NB4 (cell line): ENCODE measurements around the gene WNT7B.

Experiments used
- DNase-seq: peaks from one replicate; pipeline ENCODE4 v3.0.0; 2010; ENCODE audit warnings: low read depth
- H3K4me3 ChIP-seq: one replicate; pipeline ENCODE4 v1.5.1; 2011; ENCODE audit warnings: mild to moderate bottlenecking, low read depth, low read length, moderate library complexity
- MYC ChIP-seq: IDR thresholded peaks from 2 replicates; pipeline ENCODE4 v1.6.1; 2011; ENCODE audit warnings: low read depth, low read length
- POLR2A ChIP-seq: IDR thresholded peaks from 2 replicates; pipeline ENCODE4 v1.6.1; 2011; ENCODE audit warnings: mild to moderate bottlenecking; ENCODE audit not compliant: insufficient read length; ENCODE audit errors: extremely low read depth
- TF ChIP-seq, protein P1 (sequence below): IDR thresholded peaks from 2 replicates; pipeline ENCODE4 v1.6.1; 2011; ENCODE audit warnings: low read depth, low read length
- TF ChIP-seq, protein P2 (sequence below): IDR thresholded peaks from one replicate; pipeline ENCODE4 v1.5.1; 2012; ENCODE audit warnings: low read depth, low read length

Gene WNT7B

DNA sequence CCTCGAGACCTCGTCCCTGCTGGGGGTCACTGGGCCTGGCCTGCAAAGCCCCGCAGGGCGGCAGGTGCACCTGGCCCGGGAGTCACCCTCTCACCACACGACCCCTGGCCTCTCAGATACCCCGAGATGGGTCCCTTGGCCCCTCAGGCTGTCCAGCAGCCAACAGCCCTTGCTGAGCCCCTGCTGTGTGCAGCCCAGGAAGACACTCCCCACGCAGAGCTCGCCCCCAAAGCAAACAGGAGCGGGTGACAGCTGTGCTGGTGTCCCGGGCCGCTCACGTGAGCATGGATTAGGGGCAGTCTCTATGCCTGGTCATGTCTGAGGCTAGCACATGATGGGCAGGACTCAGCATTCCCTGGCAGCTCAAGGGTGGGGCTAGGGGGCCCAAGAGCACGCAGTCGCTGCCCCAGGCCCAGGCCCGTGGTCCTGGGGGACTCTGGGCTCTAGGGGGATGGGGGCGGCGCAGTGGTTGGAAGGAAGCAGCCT, 31.3 kb downstream of the WNT7B start:
- no peak overlapping the region for H3K4me3 ChIP-seq
- TF ChIP-seq, protein P1, sequence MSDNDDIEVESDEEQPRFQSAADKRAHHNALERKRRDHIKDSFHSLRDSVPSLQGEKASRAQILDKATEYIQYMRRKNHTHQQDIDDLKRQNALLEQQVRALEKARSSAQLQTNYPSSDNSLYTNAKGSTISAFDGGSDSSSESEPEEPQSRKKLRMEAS: no peak
- TF ChIP-seq MYC: no peak
- TF ChIP-seq POLR2A: no peak
- TF ChIP-seq, protein P2, sequence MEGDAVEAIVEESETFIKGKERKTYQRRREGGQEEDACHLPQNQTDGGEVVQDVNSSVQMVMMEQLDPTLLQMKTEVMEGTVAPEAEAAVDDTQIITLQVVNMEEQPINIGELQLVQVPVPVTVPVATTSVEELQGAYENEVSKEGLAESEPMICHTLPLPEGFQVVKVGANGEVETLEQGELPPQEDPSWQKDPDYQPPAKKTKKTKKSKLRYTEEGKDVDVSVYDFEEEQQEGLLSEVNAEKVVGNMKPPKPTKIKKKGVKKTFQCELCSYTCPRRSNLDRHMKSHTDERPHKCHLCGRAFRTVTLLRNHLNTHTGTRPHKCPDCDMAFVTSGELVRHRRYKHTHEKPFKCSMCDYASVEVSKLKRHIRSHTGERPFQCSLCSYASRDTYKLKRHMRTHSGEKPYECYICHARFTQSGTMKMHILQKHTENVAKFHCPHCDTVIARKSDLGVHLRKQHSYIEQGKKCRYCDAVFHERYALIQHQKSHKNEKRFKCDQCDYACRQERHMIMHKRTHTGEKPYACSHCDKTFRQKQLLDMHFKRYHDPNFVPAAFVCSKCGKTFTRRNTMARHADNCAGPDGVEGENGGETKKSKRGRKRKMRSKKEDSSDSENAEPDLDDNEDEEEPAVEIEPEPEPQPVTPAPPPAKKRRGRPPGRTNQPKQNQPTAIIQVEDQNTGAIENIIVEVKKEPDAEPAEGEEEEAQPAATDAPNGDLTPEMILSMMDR: no peak
- no peak for DNase-seq

DNA sequence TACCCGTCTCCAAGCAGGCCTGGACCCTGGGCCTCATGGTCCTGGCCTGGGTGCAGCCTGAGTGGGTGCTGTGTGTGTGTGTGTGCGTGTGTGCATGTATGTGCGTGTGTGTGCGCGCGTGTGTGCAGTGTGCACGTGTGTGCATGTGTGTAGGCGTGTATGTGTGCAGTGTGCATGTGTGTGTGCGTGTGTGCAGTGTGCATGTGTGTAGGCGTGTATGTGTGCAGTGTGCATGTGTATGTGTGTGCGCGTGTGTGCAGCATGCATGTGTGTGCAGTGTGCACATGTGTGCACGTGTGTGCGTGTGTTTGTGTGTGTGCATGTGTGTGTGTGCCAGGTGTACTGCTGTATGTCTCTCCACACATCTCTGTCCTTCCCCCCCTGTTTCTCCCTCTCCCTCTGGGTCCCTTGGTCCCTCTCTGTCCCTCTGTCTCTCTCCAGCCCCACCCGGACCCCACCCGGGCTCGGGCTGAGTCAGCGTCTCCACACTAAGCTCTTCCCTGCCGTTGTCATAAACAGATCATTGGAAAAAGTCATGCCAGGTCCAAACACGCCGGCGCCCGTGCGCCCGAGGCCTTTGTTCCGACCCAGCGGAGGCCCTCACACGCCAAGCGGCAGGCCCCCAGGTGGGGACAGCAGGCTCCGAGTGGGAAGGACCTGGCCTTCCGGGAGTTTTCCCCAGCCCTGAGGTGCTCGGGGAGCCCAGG, 34.0 kb downstream of the WNT7B start:
- no peak for TF ChIP-seq MYC
- TF ChIP-seq, protein P2: no peak
- no peak for TF ChIP-seq POLR2A
- TF ChIP-seq, protein P1: no peak
- no peak overlapping the region for H3K4me3 ChIP-seq
- DNase-seq: no peak

DNA sequence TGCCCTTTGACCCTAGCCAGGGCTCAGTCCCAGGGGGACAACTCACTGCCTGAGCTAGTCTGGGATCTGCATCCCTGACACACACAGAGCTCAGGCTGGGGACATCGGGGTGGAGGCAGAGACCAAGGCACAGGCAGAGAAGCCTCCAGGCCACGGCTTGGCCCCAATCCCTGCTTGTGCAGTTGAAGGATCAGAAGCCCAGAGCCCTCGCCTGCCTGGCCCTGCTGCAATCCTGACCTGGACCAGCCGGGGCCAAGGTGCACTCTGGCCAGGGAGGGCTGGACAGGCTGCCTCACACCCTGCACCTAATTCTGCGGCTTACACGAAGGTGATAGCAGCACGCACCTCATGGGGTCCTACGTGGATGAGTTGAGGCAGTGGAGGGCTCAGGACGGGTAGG, 34.6 kb downstream of the WNT7B start:
- DNase-seq: no peak
- H3K4me3 ChIP-seq: no peak overlapping the region
- no peak for TF ChIP-seq POLR2A
- TF ChIP-seq MYC: no peak
- TF ChIP-seq, protein P1: no peak
- TF ChIP-seq, protein P2: no peak

DNA sequence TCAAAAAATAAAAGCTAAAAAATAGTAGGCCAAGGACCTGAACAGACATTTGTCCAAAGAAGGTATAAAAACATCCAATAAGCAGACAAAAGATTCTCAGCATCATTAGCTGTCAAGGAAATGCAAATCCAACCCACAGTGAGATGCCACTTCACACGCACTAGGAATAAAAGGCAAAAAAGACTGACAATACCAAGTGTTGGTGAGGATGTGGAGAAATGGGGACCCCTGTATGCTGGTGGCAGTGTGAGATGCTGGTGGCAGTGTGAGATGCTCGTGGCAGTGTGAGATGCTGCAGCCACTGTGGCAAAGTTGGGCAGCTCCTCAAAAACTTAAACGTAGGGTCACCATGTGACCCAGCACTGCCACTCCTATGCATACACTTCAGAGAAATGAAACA, 38.0 kb downstream of the WNT7B start:
- TF ChIP-seq, protein P1: no peak
- TF ChIP-seq, protein P2: no peak
- no peak for TF ChIP-seq POLR2A
- TF ChIP-seq MYC: no peak
- no peak for DNase-seq
- H3K4me3 ChIP-seq: no peak overlapping the region

DNA sequence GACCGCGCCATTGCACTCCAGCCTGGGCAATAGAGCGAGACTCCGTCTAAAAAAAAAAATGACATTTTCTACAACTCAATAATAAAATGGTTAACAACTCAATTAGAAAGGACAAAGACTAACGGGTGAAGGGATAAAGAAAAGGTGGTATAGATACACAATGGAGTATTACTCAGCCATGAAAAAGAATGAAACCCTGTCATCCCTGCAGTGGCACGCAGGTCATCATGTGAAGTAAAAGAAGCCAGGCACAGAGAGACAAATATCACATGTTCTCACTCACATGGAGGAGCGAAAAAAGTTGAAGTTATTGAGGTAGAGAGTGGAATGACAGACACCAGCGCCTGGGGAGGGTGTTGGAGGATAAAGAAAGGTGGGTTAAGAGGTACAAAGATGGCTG, 39.0 kb downstream of the WNT7B start:
- H3K4me3 ChIP-seq: no peak overlapping the region
- no peak for DNase-seq
- TF ChIP-seq, protein P1: no peak
- TF ChIP-seq POLR2A: no peak
- TF ChIP-seq, protein P2: no peak
- TF ChIP-seq MYC: no peak
